Liver (tissue), 9 donors: ENCODE measurements around the gene VEGFB. TPM values are rescaled to one million over a fixed set of nuclear protein-coding genes. Genes with fewer than 3 reads are reported as not detected.

ENCODE experiments used
- DNase-seq: peaks from one replicate; pipeline ENCODE4 v3.0.0-alpha.2; 2017; ENCODE audit warnings: low spot score
- H3K27ac ChIP-seq, 2 donors: one replicate each; pipeline ENCODE4 v1.7.0; 2013; ENCODE audit warnings: inconsistent platforms in 2 of 2, low read length in 2 of 2, control low read depth in 1 of 2, low read depth in 1 of 2, mild to moderate bottlenecking in 1 of 2
- H3K27me3 ChIP-seq, 4 donors: one replicate each; pipeline versions ENCODE4 v1.6.1 to v1.7.0; 2013; ENCODE audit warnings: low read length in 3 of 4, inconsistent platforms in 1 of 4, mild to moderate bottlenecking in 1 of 4, moderate library complexity in 1 of 4; ENCODE audit not compliant: control insufficient read depth in 4 of 4, insufficient read depth in 4 of 4
- H3K36me3 ChIP-seq, 4 donors: one replicate each; pipeline versions ENCODE4 v1.6.1 to v1.7.0; 2013; ENCODE audit warnings: low read length in 3 of 4, mild to moderate bottlenecking in 3 of 4, low read depth in 1 of 4, moderate library complexity in 1 of 4; ENCODE audit not compliant: control insufficient read depth in 4 of 4, insufficient read depth in 3 of 4
- H3K4me1 ChIP-seq, 4 donors: one replicate each; pipeline versions ENCODE4 v1.6.1 to v1.7.0; 2013; ENCODE audit warnings: low read length in 3 of 4, mild to moderate bottlenecking in 3 of 4, moderate library complexity in 1 of 4; ENCODE audit not compliant: control insufficient read depth in 4 of 4, insufficient read depth in 4 of 4
- H3K4me3 ChIP-seq, 3 donors: one replicate each; pipeline versions ENCODE4 v1.6.1 to v1.7.0; 2013; ENCODE audit warnings: low read length in 3 of 3, control low read depth in 1 of 3, low read depth in 1 of 3, mild to moderate bottlenecking in 1 of 3
- H3K9ac ChIP-seq, 2 donors: one replicate each; pipeline ENCODE4 v1.7.0; 2013; ENCODE audit warnings: low read length in 2 of 2, mild to moderate bottlenecking in 2 of 2, moderate library complexity in 2 of 2, control low read depth in 1 of 2, low read depth in 1 of 2
- H3K9me3 ChIP-seq, 4 donors: one replicate each; pipeline versions ENCODE4 v1.6.1 to v1.7.0; 2013; ENCODE audit warnings: low read length in 3 of 4; ENCODE audit not compliant: control insufficient read depth in 4 of 4
- EGR1 ChIP-seq, 2 donors: IDR thresholded peaks; 2 replicates each; pipeline ENCODE4 v1.6.1; 2016 to 2018; ENCODE audit warnings: antibody characterized with exemption in 2 of 2, low read depth in 2 of 2
- FOXA1 ChIP-seq: IDR thresholded peaks from 2 replicates; pipeline ENCODE4 v1.6.1; 2016; ENCODE audit warnings: antibody characterized with exemption
- FOXA2 ChIP-seq: IDR thresholded peaks from 2 replicates; pipeline ENCODE4 v1.6.1; 2016; ENCODE audit warnings: antibody characterized with exemption
- GABPA ChIP-seq, 2 donors: IDR thresholded peaks in 1 of 2; conservative IDR thresholded peaks in 1 of 2; 2 replicates each; pipeline ENCODE4 v1.6.1; 2016; ENCODE audit warnings: antibody characterized with exemption in 2 of 2, mild to moderate bottlenecking in 1 of 2, moderate library complexity in 1 of 2
- HNF4A ChIP-seq, 2 donors: conservative IDR thresholded peaks; 2 replicates each; pipeline ENCODE4 v1.6.1; 2016; ENCODE audit warnings: antibody characterized with exemption in 2 of 2, mild to moderate bottlenecking in 2 of 2
- JUND ChIP-seq, 2 donors: IDR thresholded peaks; 2 replicates each; pipeline ENCODE4 v1.6.1; 2016; ENCODE audit warnings: antibody characterized with exemption in 2 of 2
- NR2F2 ChIP-seq: IDR thresholded peaks from 2 replicates; pipeline ENCODE4 v1.6.1; 2016; ENCODE audit warnings: antibody characterized with exemption
- RAD21 ChIP-seq, 2 donors: IDR thresholded peaks; 2 replicates each; pipeline ENCODE4 v1.6.1; 2016; ENCODE audit warnings: antibody characterized with exemption in 2 of 2, mild to moderate bottlenecking in 2 of 2
- RXRA ChIP-seq, 2 donors: IDR thresholded peaks; 2 replicates each; pipeline ENCODE4 v1.6.1; 2017 to 2018; ENCODE audit warnings: antibody characterized with exemption in 2 of 2, mild to moderate bottlenecking in 1 of 2
- SP1 ChIP-seq: IDR thresholded peaks from 2 replicates; pipeline ENCODE4 v1.6.1; 2018; ENCODE audit warnings: antibody characterized with exemption, mild to moderate bottlenecking
- TAF1 ChIP-seq: conservative IDR thresholded peaks from 2 replicates; pipeline ENCODE4 v1.6.1; 2016; ENCODE audit warnings: antibody characterized with exemption, mild to moderate bottlenecking
- YY1 ChIP-seq: IDR thresholded peaks from 2 replicates; pipeline ENCODE4 v1.6.1; 2016; ENCODE audit warnings: antibody characterized with exemption, mild to moderate bottlenecking
- WGBS: extraction: QIAGEN DNeasy Blood & Tissue Kit; methylation state at CpG from one replicate; pipeline ENCODE4 v1.1.7; 2013; 5-methylcytosine and 5-hydroxymethylcytosine counted together
- polyA plus RNA-seq, 2 donors: library from polyadenylated mRNA; stranded (reverse) in 1 of 2; unstranded in 1 of 2; fragments of 200-250 nt in 1 of 2; fragments of >200 nt in 1 of 2; fragmentation: Nextera tagmentation in 1 of 2; extraction: Ambion mirVana in 1 of 2; gene quantifications; one replicate each; pipeline versions ENCODE4 v1.2.1 to v1.2.3, GENCODE V29; 2013 to 2015
- total RNA-seq, 2 donors: library from RNA; depleted of rRNA; stranded (reverse); fragments of >200 nt; gene quantifications; one replicate each; pipeline ENCODE4 v1.2.3, GENCODE V29; 2014
- TF ChIP-seq, protein P1 (sequence below): fragments of 150-350 bp; IDR thresholded peaks from 2 replicates; pipeline ENCODE4 v1.5.1; 2017; ENCODE audit warnings: improper control_type of control experiment, low read depth, low read length; ENCODE audit not compliant: missing input control
- TF ChIP-seq, protein P2 (sequence below): IDR thresholded peaks from 2 replicates; pipeline ENCODE4 v1.6.1; 2016; ENCODE audit warnings: antibody characterized with exemption, mild to moderate bottlenecking
- TF ChIP-seq, protein P3 (sequence below): IDR thresholded peaks from 2 replicates; pipeline ENCODE4 v1.6.1; 2016; ENCODE audit warnings: antibody characterized with exemption
- TF ChIP-seq, protein P4 (sequence below): IDR thresholded peaks from 2 replicates; pipeline ENCODE4 v1.6.1; 2016; ENCODE audit warnings: antibody characterized with exemption
- donor health status: healthy.
- donor health status: healthy.
- donor health status: healthy.
- donor health status: healthy.
- donor health status: healthy.

The VEGFB gene
- total and polyA plus RNA-seq, 4 donors = 3.6 to 17.3 (median 10.7) TPM

DNA sequence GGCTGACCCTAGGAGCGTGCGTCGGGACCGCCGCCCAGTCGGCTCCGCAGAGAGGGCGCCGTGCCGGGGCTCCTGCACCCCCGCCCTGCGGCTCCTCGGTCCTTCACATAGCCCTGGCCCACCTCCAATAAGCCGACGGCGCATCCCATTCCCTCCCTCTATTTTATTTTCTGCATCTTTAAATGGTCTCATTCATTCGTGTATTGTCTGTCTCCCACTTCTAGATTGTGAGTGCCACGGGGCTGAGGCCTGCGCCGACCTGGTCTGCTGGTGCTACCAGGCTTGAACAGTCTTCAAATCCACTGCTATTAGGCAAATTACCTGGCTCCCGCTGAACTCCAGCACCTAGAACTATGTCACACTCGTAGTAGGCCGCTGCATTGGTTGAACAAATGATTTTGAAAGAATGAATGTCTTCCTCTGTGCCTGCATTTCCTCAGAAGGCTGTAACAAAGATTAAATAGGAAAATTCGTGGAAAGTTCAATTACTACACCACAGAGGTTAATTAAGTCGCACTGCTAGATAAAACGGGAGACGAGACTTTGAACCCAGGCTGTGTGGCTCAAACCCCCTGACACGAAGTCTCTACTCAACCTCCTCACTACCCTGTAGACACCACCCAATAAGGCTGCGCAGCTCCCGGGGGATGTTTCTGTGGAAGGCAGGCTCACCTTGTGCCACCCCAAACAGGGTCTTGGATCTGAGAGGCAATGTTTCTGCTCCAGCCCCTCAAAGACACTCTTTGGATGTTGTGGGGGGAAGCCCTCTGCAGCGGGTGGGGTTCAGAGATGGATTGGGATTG is 13.5 kb downstream of the VEGFB start:
- TF ChIP-seq SP1 (no peak), RXRA (IDR thresholded peaks at IDR 0.05) (no peak), YY1 (no peak), RAD21 (IDR thresholded peaks at IDR 0.05) (no peak), JUND (IDR thresholded peaks at IDR 0.05) (no peak), TAF1 (no peak), HNF4A (conservative IDR thresholded peaks at IDR 0.05) (no peak), GABPA (IDR thresholded peaks at IDR 0.05 in 1 of 2, conservative IDR thresholded peaks at IDR 0.05 in 1 of 2) (no peak), EGR1 (IDR thresholded peaks at IDR 0.05; ENCODE audit: low read depth in 2 of 2) (no peak), FOXA2 (no peak), NR2F2 (no peak)
- TF ChIP-seq, protein P1, sequence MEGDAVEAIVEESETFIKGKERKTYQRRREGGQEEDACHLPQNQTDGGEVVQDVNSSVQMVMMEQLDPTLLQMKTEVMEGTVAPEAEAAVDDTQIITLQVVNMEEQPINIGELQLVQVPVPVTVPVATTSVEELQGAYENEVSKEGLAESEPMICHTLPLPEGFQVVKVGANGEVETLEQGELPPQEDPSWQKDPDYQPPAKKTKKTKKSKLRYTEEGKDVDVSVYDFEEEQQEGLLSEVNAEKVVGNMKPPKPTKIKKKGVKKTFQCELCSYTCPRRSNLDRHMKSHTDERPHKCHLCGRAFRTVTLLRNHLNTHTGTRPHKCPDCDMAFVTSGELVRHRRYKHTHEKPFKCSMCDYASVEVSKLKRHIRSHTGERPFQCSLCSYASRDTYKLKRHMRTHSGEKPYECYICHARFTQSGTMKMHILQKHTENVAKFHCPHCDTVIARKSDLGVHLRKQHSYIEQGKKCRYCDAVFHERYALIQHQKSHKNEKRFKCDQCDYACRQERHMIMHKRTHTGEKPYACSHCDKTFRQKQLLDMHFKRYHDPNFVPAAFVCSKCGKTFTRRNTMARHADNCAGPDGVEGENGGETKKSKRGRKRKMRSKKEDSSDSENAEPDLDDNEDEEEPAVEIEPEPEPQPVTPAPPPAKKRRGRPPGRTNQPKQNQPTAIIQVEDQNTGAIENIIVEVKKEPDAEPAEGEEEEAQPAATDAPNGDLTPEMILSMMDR = no peak
- TF ChIP-seq, protein P2, sequence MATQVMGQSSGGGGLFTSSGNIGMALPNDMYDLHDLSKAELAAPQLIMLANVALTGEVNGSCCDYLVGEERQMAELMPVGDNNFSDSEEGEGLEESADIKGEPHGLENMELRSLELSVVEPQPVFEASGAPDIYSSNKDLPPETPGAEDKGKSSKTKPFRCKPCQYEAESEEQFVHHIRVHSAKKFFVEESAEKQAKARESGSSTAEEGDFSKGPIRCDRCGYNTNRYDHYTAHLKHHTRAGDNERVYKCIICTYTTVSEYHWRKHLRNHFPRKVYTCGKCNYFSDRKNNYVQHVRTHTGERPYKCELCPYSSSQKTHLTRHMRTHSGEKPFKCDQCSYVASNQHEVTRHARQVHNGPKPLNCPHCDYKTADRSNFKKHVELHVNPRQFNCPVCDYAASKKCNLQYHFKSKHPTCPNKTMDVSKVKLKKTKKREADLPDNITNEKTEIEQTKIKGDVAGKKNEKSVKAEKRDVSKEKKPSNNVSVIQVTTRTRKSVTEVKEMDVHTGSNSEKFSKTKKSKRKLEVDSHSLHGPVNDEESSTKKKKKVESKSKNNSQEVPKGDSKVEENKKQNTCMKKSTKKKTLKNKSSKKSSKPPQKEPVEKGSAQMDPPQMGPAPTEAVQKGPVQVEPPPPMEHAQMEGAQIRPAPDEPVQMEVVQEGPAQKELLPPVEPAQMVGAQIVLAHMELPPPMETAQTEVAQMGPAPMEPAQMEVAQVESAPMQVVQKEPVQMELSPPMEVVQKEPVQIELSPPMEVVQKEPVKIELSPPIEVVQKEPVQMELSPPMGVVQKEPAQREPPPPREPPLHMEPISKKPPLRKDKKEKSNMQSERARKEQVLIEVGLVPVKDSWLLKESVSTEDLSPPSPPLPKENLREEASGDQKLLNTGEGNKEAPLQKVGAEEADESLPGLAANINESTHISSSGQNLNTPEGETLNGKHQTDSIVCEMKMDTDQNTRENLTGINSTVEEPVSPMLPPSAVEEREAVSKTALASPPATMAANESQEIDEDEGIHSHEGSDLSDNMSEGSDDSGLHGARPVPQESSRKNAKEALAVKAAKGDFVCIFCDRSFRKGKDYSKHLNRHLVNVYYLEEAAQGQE = no peak
- TF ChIP-seq, protein P3, sequence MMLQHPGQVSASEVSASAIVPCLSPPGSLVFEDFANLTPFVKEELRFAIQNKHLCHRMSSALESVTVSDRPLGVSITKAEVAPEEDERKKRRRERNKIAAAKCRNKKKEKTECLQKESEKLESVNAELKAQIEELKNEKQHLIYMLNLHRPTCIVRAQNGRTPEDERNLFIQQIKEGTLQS = no peak
- TF ChIP-seq, protein P4, sequence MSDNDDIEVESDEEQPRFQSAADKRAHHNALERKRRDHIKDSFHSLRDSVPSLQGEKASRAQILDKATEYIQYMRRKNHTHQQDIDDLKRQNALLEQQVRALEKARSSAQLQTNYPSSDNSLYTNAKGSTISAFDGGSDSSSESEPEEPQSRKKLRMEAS = no peak
- H3K4me3 ChIP-seq = peak overlapping the region in 2 of 3 donors; percentile 92 to 96
- H3K36me3 ChIP-seq = peaks cover 0 to 6% (median 4%) of the 10 kb centered on the region in 4 donors
- no peak for DNase-seq
- peaks cover 11 to 67% (median 52%) of the 10 kb centered on the region in 4 donors for H3K4me1 ChIP-seq
- 36% methylated on average over 31 of the region's 31 CpGs for WGBS
- peak overlapping the region; percentile 95 to 97 for H3K27ac ChIP-seq
- H3K9ac ChIP-seq = peak overlapping the region in 1 of 2 donors; percentile 8
- no peaks in the 10 kb centered on the region for H3K9me3 ChIP-seq
- H3K27me3 ChIP-seq = no peaks in the 10 kb centered on the region

DNA sequence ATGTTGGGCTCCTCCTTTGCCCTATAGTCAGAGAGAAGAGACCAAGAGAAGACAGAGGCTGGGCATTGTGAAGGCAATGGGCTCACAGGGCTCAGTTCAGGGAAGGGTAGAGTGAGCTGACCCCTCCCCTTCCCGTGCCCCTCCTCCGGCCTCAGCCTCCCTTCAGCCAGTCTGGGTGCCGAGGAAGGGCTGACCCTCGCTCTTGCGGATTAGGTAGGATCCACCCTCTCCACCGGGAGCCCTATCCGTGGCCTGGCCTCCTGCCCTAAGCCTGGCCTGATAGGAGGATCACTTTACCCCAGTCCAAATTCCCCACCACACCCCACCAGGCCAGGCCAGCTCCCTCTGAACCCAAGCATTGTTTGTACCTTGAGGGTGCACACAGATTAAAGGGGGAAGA is 14.2 kb downstream of the VEGFB start:
- Histone ChIP-seq H3K36me3 (peaks cover 0 to 5% (median 1%) of the 10 kb centered on the region in 4 donors), H3K4me1 (peaks cover 10 to 65% (median 49%) of the 10 kb centered on the region in 4 donors), H3K27me3 (no peaks in the 10 kb centered on the region), H3K27ac (no peak overlapping the region), H3K9me3 (no peaks in the 10 kb centered on the region), H3K9ac (no peak overlapping the region), H3K4me3 (no peak overlapping the region)
- DNase-seq = no peak
- WGBS = 79% methylated on average over 7 of the region's 7 CpGs
- TF ChIP-seq GABPA (IDR thresholded peaks at IDR 0.05 in 1 of 2, conservative IDR thresholded peaks at IDR 0.05 in 1 of 2) = no peak
- TF ChIP-seq NR2F2 = no peak
- TF ChIP-seq RXRA (IDR thresholded peaks at IDR 0.05) = no peak
- TF ChIP-seq, protein P4 = no peak
- no peak for TF ChIP-seq YY1
- no peak for TF ChIP-seq EGR1 (IDR thresholded peaks at IDR 0.05; ENCODE audit: low read depth in 2 of 2)
- TF ChIP-seq, protein P3 = no peak
- TF ChIP-seq, protein P1 = no peak
- TF ChIP-seq RAD21 (IDR thresholded peaks at IDR 0.05) = no peak
- TF ChIP-seq HNF4A (conservative IDR thresholded peaks at IDR 0.05) = no peak
- no peak for TF ChIP-seq SP1
- no peak for TF ChIP-seq FOXA2
- TF ChIP-seq FOXA1 = no peak
- TF ChIP-seq, protein P2 = no peak
